HEK293 (cell line): ENCODE data around the gene NOL4L.

Source experiments
- CTCF ChIA-PET: fragments of 350-600 bp; formaldehyde crosslinking; extraction: SDS; loops from one replicate; lab custom pipeline; 2021; ENCODE audit warnings: antibody characterized with exemption; lab: Yijun Ruan, JAX
- POLR2A ChIA-PET: fragments of 300-600 bp; formaldehyde crosslinking; extraction: SDS; loops from one replicate; lab custom pipeline; 2020; ENCODE audit warnings: antibody characterized with exemption, inconsistent platforms; lab: Yijun Ruan, JAX
- H3K27ac ChIP-seq: fragments of 200-500 bp; sonication (Bioruptor generic); 2 replicates; pipeline ENCODE4 v1.5.1; 2014; ENCODE audit warnings: low read depth, low read length, control low read depth, inconsistent platforms; ENCODE audit errors: extremely low read depth
- H3K36me3 ChIP-seq, 2 experiments: fragments of 200-500 bp in 1 of 2; sonication (Bioruptor generic) in 1 of 2; 1 replicate in 1 of 2; 2 replicates in 1 of 2; pipeline ENCODE4 v1.5.1; 2014 to 2017; ENCODE audit warnings: inconsistent platforms in 2 of 2, low read length in 2 of 2; ENCODE audit not compliant: control insufficient read depth in 2 of 2, insufficient read depth in 1 of 2
- H3K4me1 ChIP-seq: fragments of 200-500 bp; sonication (Bioruptor generic); 2 replicates; pipeline ENCODE4 v1.5.1; 2014; ENCODE audit warnings: mild to moderate bottlenecking, low read length, inconsistent platforms; ENCODE audit not compliant: control insufficient read depth, insufficient read depth
- H3K4me3 ChIP-seq: 2 replicates; pipeline ENCODE4 v1.5.1; 2011; ENCODE audit warnings: low read depth, mild to moderate bottlenecking, control low read depth, low read length, moderate library complexity
- H3K9me3 ChIP-seq: fragments of 200-500 bp; sonication (Bioruptor generic); 2 replicates; pipeline ENCODE4 v1.5.1; 2014; ENCODE audit warnings: low read depth, low read length, inconsistent platforms; ENCODE audit not compliant: control insufficient read depth, insufficient read depth
- BCL11B ChIP-seq: fragments of 450-650 bp; formaldehyde crosslinking; IDR thresholded peaks from 2 replicates; pipeline ENCODE4 v1.5.1; 2016; ENCODE audit warnings: low read depth, missing biosample characterization, missing genetic modification characterization
- ELK4 ChIP-seq: IDR thresholded peaks from 2 replicates; pipeline ENCODE4 v1.6.1; 2011; ENCODE audit warnings: mild to moderate bottlenecking, low read depth, low read length, borderline replicate concordance
- PRDM6 ChIP-seq: fragments of 450-650 bp; formaldehyde crosslinking; IDR thresholded peaks from 2 replicates; pipeline ENCODE4 v1.5.1; 2017; ENCODE audit warnings: missing biosample characterization, missing genetic modification characterization
- ZBTB20 ChIP-seq: fragments of 450-650 bp; formaldehyde crosslinking; IDR thresholded peaks from 2 replicates; pipeline ENCODE4 v1.5.1; 2016; ENCODE audit warnings: missing biosample characterization, missing genetic modification characterization
- ZBTB7A ChIP-seq: fragments of 450-650 bp; formaldehyde crosslinking; IDR thresholded peaks from 2 replicates; pipeline ENCODE4 v1.5.1; 2016; ENCODE audit warnings: low read depth, missing biosample characterization, missing genetic modification characterization
- ZNF148 ChIP-seq: fragments of 450-650 bp; formaldehyde crosslinking; IDR thresholded peaks from 2 replicates; pipeline ENCODE4 v1.5.0; 2017; ENCODE audit warnings: missing biosample characterization, missing genetic modification characterization, borderline replicate concordance
- ZNF155 ChIP-seq: fragments of 450-650 bp; formaldehyde crosslinking; IDR thresholded peaks from 2 replicates; pipeline ENCODE4 v1.5.1; 2016; ENCODE audit warnings: missing biosample characterization, missing genetic modification characterization
- ZNF2 ChIP-seq: fragments of 450-650 bp; formaldehyde crosslinking; IDR thresholded peaks from 2 replicates; pipeline ENCODE4 v1.5.1; 2016; ENCODE audit warnings: missing biosample characterization, missing genetic modification characterization
- ZNF239 ChIP-seq: fragments of 450-650 bp; formaldehyde crosslinking; IDR thresholded peaks from 2 replicates; pipeline ENCODE4 v1.5.1; 2016; ENCODE audit warnings: missing biosample characterization, missing genetic modification characterization
- ZNF423 ChIP-seq: fragments of 450-650 bp; formaldehyde crosslinking; IDR thresholded peaks from 2 replicates; pipeline ENCODE4 v1.5.1; 2016; ENCODE audit warnings: missing biosample characterization, missing genetic modification characterization
- ZNF549 ChIP-seq: fragments of 450-650 bp; IDR thresholded peaks from 2 replicates; pipeline ENCODE4 v1.5.1; 2018; ENCODE audit warnings: missing biosample characterization, missing genetic modification characterization, mild to moderate bottlenecking, inconsistent platforms, moderate library complexity
- ZNF558 ChIP-seq: fragments of 450-650 bp; formaldehyde crosslinking; IDR thresholded peaks from 2 replicates; pipeline ENCODE4 v1.5.1; 2016; ENCODE audit warnings: missing biosample characterization, missing genetic modification characterization
- ZNF571 ChIP-seq: fragments of 450-650 bp; formaldehyde crosslinking; IDR thresholded peaks from 2 replicates; pipeline ENCODE4 v1.5.0; 2017; ENCODE audit warnings: missing biosample characterization, missing genetic modification characterization
- ZNF629 ChIP-seq: fragments of 450-650 bp; formaldehyde crosslinking; IDR thresholded peaks from 2 replicates; pipeline ENCODE4 v1.5.1; 2017; ENCODE audit warnings: missing biosample characterization, missing genetic modification characterization
- ZNF660 ChIP-seq: fragments of 450-650 bp; IDR thresholded peaks from 2 replicates; pipeline ENCODE4 v1.5.1; 2018; ENCODE audit warnings: missing biosample characterization, mild to moderate bottlenecking, missing genetic modification characterization
- ZNF707 ChIP-seq: fragments of 450-650 bp; formaldehyde crosslinking; IDR thresholded peaks from 2 replicates; pipeline ENCODE4 v1.5.1; 2016; ENCODE audit warnings: missing biosample characterization, missing genetic modification characterization
- ZNF747 ChIP-seq: fragments of 450-650 bp; formaldehyde crosslinking; IDR thresholded peaks from 2 replicates; pipeline ENCODE4 v1.5.1; 2016; ENCODE audit warnings: missing biosample characterization, missing genetic modification characterization

NOL4L gene

DNA sequence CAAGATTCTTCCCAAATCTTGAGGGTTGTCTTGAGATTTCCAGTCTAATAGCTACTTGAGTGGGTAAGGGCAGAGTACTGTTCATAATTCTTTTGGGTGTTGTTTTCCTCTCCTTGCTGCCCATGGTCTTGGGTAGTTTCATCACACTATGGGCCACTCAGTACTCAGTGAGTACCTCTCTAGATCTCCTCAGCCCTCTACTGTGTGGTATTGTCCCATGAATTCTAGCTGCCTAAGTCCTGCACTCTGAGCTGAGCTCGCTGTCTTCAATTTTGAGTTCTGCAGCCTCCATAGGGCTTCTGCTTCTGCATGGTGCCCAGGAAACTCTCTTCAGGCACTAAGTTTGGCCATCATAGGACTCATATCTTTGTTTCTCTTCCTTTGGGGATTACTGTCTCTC, 184.7 kb downstream of the NOL4L start:
- Histone ChIP-seq H3K4me1 (no peaks in the 10 kb centered on the region), H3K9me3 (no peaks in the 10 kb centered on the region), H3K36me3 (peaks cover 5 to 7% of the 10 kb centered on the region in 2 experiments; a peak in 2 of 3 replicates), H3K4me3 (no peak overlapping the region), H3K27ac (no peak overlapping the region)
- ChIA-PET POLR2A (no interaction called here), CTCF (no interaction called here)
- TF ChIP-seq ZNF155 (tag by site-specific recombination): no peak
- TF ChIP-seq ZNF549 (tag by site-specific recombination): no peak
- no peak for TF ChIP-seq ELK4
- TF ChIP-seq ZNF747: no peak
- TF ChIP-seq ZNF660 (tag by site-specific recombination): no peak
- no peak for TF ChIP-seq ZNF707 (tag by site-specific recombination)
- TF ChIP-seq ZNF148 (tag by site-specific recombination): no peak
- no peak for TF ChIP-seq ZNF2 (tag by site-specific recombination)

DNA sequence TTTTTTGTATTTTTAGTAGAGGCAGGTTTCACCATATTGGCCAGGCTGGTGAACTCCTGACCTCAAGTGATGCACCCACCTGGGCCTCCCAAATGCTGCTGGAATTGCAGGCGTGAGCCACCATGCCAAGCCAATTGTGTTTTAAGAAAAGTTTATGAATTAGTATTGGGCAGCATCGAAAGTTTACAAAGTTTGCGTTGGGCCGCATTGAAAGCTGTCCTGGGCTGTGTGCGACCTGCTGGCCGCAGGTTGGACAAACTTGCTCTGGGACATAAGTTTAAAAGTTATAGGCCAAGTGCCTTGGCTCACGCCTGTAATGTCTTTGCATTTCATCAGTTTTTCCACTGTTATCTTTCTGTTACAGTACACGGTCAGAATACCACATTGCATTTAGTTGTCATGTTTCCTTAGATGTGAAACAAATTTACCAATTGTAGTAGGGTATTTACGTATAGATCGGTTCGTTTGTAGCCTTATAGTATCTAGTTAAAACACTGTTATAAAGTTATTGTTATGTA, 187.5 kb downstream of the NOL4L start:
- Histone ChIP-seq H3K4me3 (no peak overlapping the region), H3K9me3 (no peaks in the 10 kb centered on the region), H3K36me3 (peaks cover 7 to 9% of the 10 kb centered on the region in 2 experiments; a peak in 2 of 3 replicates), H3K27ac (no peak overlapping the region), H3K4me1 (no peaks in the 10 kb centered on the region)
- CTCF ChIA-PET: interaction anchor here (0.8 kb wide), 1 partner anchor 87 kb away, joined by 3 read pairs; no protein-coding TSS in a partner anchor
- POLR2A ChIA-PET: no interaction called here
- TF ChIP-seq ZNF571 (tag by site-specific recombination): no peak
- TF ChIP-seq ZNF558 (tag by site-specific recombination): no peak
- TF ChIP-seq ZBTB7A: no peak
- TF ChIP-seq ELK4: no peak

DNA sequence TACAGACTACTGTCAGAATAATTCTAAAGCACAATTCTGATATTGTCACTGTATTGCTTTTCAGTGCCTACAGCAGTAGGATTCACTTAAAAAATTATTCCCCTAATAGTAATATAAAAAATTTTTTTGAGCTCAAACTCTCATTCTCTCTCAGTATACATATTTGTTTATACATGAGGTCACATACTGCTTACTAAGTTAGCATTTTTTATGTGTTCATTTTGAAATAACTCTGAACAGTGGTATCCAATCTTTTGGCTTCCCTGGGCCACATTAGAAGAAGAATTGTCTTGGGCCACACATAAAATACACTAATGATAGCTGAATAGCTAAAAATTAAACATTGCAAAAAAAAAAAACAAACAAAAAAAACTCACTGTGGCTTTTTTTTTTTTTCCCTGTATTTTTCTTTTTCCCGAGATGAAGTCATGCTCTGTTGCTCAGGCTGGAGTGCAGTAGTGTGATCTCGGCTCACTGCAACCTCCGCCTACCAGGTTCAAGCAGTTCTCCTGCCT, 188.4 kb downstream of the NOL4L start:
- ChIA-PET POLR2A (no interaction called here), CTCF (interaction anchor here (0.7 to 1.0 kb wide), 2 partner anchors 10 to 12 kb away, joined by 3 read pairs; no protein-coding TSS in a partner anchor)
- Histone ChIP-seq H3K9me3 (no peaks in the 10 kb centered on the region), H3K27ac (no peak overlapping the region), H3K4me3 (no peak overlapping the region), H3K4me1 (no peaks in the 10 kb centered on the region), H3K36me3 (peaks cover 6 to 7% of the 10 kb centered on the region in 2 experiments; a peak in 2 of 3 replicates)
- TF ChIP-seq ZBTB20 (no peak), ZNF423 (tag by site-specific recombination) (no peak), BCL11B (tag by site-specific recombination) (no peak), PRDM6 (tag by site-specific recombination) (peak; percentile 82), ZNF239 (tag by site-specific recombination) (no peak), ZNF629 (tag by site-specific recombination) (0 out of 2 replicates have a peak, but pooled peaks have one; percentile 13)
